ENCODE data around the gene RRAD.

- TF ChIP-seq MZF1 (tag by site-specific recombination; IDR thresholded peaks at IDR 0.05; ENCODE audit: borderline replicate concordance), result no peak
- TF ChIP-seq ZSCAN30 (tag by site-specific recombination; IDR thresholded peaks at IDR 0.05), result no peak
- no peak for TF ChIP-seq ZFP3 (tag by site-specific recombination; IDR thresholded peaks at IDR 0.05; ENCODE audit: low read depth)
- TF ChIP-seq ZBTB7A (tag by site-specific recombination; IDR thresholded peaks at IDR 0.05; ENCODE audit: low read depth), result no peak
- TF ChIP-seq ZBTB49 (tag by site-specific recombination; IDR thresholded peaks at IDR 0.05; ENCODE audit: low read depth), result no peak
- no peak for TF ChIP-seq ZNF16 (tag by site-specific recombination; IDR thresholded peaks at IDR 0.05; ENCODE audit: low read depth)
- no peak for TF ChIP-seq ZBTB10 (tag by site-specific recombination; IDR thresholded peaks at IDR 0.05)
- TF ChIP-seq ZNF48 (tag by site-specific recombination; IDR thresholded peaks at IDR 0.05), result no peak
Measured at GRCh38 chr16:66918803-66919568, 6.3 kb downstream of the RRAD start, which contains the start of gene CDH16.

Measured in HEK293 (cell line).